ENCODE data around the gene RBM19.

- no peak for TF ChIP-seq CTCF (conservative IDR thresholded peaks at IDR 0.05; ENCODE audit: low read depth, low read length)
- TF ChIP-seq USF2 (IDR thresholded peaks at IDR 0.05; ENCODE audit: low read depth, low read length): no peak
- no peak for TF ChIP-seq MAZ (IDR thresholded peaks at IDR 0.05; ENCODE audit: borderline replicate concordance, low read depth, low read length)
- TF ChIP-seq RAD21 (IDR thresholded peaks at IDR 0.05; ENCODE audit: low read length): no peak
- TF ChIP-seq ELK1 (IDR thresholded peaks at IDR 0.05; ENCODE audit: borderline replicate concordance, low read depth, low read length): no peak
- TF ChIP-seq RCOR1 (IDR thresholded peaks at IDR 0.05; ENCODE audit: insufficient replicate concordance, low read length): no peak
- no peak for TF ChIP-seq CEBPB (IDR thresholded peaks at IDR 0.05; ENCODE audit: low read depth, low read length)
- TF ChIP-seq SMC3 (IDR thresholded peaks at IDR 0.05; ENCODE audit: low read depth, low read length): no peak
- no peak for TF ChIP-seq POLR2A (IDR thresholded peaks at IDR 0.05; ENCODE audit: low read depth, low read length)
- no peak for TF ChIP-seq MXI1 (IDR thresholded peaks at IDR 0.05; ENCODE audit: borderline replicate concordance, low read depth, low read length)
- TF ChIP-seq CHD1 (IDR thresholded peaks at IDR 0.05; ENCODE audit: low read depth, low read length): no peak
- no peak for TF ChIP-seq BHLHE40 (IDR thresholded peaks at IDR 0.05; ENCODE audit: low read depth, low read length)
- no peak for TF ChIP-seq MAFK (IDR thresholded peaks at IDR 0.05; ENCODE audit: low read depth, low read length)
- no peak for TF ChIP-seq RFX5 (IDR thresholded peaks at IDR 0.05; ENCODE audit: low read depth, low read length)
These were observed 21.9 kb upstream of the RBM19 start for GRCh38 chr12:113988064-113988451.
